K562 (cell line): ENCODE measurements around the gene CHGA. TPM values are rescaled to one million over a fixed set of nuclear protein-coding genes. Genes with fewer than 3 reads are reported as not detected.

Source experiments
- ATAC-seq: fragments of 200-7000 bp; cut with Tn5 transposase; 3 replicates; pipeline ENCODE4 v1.9.1; 2020; ENCODE audit warnings: moderate library complexity
- BruUV-seq: library from RNA; stranded (reverse); fragments of 400-500 nt; replicated peaks from 2 replicates; lab custom pipeline; 2021; lab: Mats Ljungman, UMichigan
- CTCF ChIA-PET: fragments of 300-600 bp; formaldehyde crosslinking; extraction: SDS; loops from one replicate; lab custom pipeline; 2021; ENCODE audit warnings: low intra/inter-chr PET ratio; lab: Yijun Ruan, JAX
- POLR2A ChIA-PET: fragments of 300-600, 350-650 bp; sonication (Branson Sonifier 250); formaldehyde crosslinking; extraction: SDS; loops from one replicate; lab custom pipeline; 2021; ENCODE audit warnings: antibody characterized with exemption, inconsistent platforms; lab: Yijun Ruan, JAX
- DNase-seq, 4 experiments: peaks; one replicate each; pipeline versions ENCODE4 v3.0.0 to v3.0.0-alpha.2; 2011 to 2018; ENCODE audit warnings: low spot score in 3 of 4, mixed read lengths in 3 of 4; ENCODE audit errors: extremely low read depth in 1 of 4
- FAIRE-seq: peaks from 2 replicates; lab custom pipeline; 2011; peaks lifted over from hg19 to GRCh38; lab: Jason Lieb, UNC
- H2AFZ ChIP-seq: 2 replicates; pipeline ENCODE4 v1.6.0; 2011; ENCODE audit warnings: low read depth, low read length, control low read depth, inconsistent platforms
- H3K27ac ChIP-seq: fragments of 200-600 bp; 3 replicates; pipeline ENCODE4 v1.8.0; 2011; ENCODE audit warnings: low read depth, mild to moderate bottlenecking, control low read depth, inconsistent platforms, low read length, moderate library complexity, mixed read lengths; ENCODE audit errors: extremely low read depth
- H3K27me3 ChIP-seq, 2 experiments: fragments of 300-600 bp in 1 of 2; 2 replicates in 1 of 2; 3 replicates in 1 of 2; pipeline versions ENCODE4 v1.6.0 to v1.8.0; 2011; ENCODE audit warnings: inconsistent platforms in 2 of 2, low read length in 2 of 2, mild to moderate bottlenecking in 1 of 2, mixed read lengths in 1 of 2, moderate library complexity in 1 of 2; ENCODE audit not compliant: control insufficient read depth in 2 of 2, insufficient read depth in 2 of 2
- H3K36me3 ChIP-seq: fragments of 300-600 bp; 3 replicates; pipeline ENCODE4 v1.8.0; 2011; ENCODE audit warnings: mild to moderate bottlenecking, low read length, inconsistent platforms; ENCODE audit not compliant: control insufficient read depth, insufficient read depth
- H3K4me1 ChIP-seq, 2 experiments: fragments of 200-600 bp in 1 of 2; replicated peaks in 1 of 2; 2 replicates in 1 of 2; 3 replicates in 1 of 2; pipeline versions ENCODE4 v1.5.1 to v1.8.0; 2011; ENCODE audit warnings: inconsistent platforms in 2 of 2, low read length in 2 of 2, mild to moderate bottlenecking in 1 of 2, mixed read lengths in 1 of 2, moderate library complexity in 1 of 2; ENCODE audit not compliant: control insufficient read depth in 2 of 2, insufficient read depth in 2 of 2
- H3K4me2 ChIP-seq: 2 replicates; pipeline ENCODE4 v1.6.1; 2011; ENCODE audit warnings: low read length, control low read depth, inconsistent platforms, mixed read lengths; ENCODE audit not compliant: insufficient read depth
- H3K4me3 ChIP-seq: fragments of 200-600 bp; sonication (generic), shearing (Covaris generic); 2 replicates; pipeline ENCODE4 v1.5.1; 2016; ENCODE audit warnings: control low read depth, inconsistent platforms
- H3K79me2 ChIP-seq: fragments of 200-600 bp; 3 replicates; pipeline ENCODE4 v1.8.0; 2011; ENCODE audit warnings: low read length, inconsistent platforms; ENCODE audit not compliant: control insufficient read depth, insufficient read depth
- H3K9ac ChIP-seq, 2 experiments: 2 replicates each; pipeline versions ENCODE4 v1.6.0 to v1.6.1; 2011; ENCODE audit warnings: low read depth in 2 of 2, low read length in 2 of 2, control low read depth in 1 of 2, inconsistent platforms in 1 of 2, mild to moderate bottlenecking in 1 of 2, mixed read lengths in 1 of 2; ENCODE audit not compliant: insufficient read depth in 1 of 2
- H3K9me1 ChIP-seq: one replicate; pipeline ENCODE4 v1.6.0; 2011; ENCODE audit warnings: inconsistent platforms, mild to moderate bottlenecking, low read length, moderate library complexity; ENCODE audit not compliant: control insufficient read depth, insufficient read depth
- H3K9me3 ChIP-seq: replicated peaks from 2 replicates; pipeline ENCODE4 v1.5.1; 2011; ENCODE audit warnings: low read depth, low read length, inconsistent platforms; ENCODE audit not compliant: control insufficient read depth, insufficient read depth
- H4K20me1 ChIP-seq: replicated peaks from 2 replicates; pipeline ENCODE4 v1.6.1; 2011; ENCODE audit warnings: low read length, inconsistent platforms, mixed read lengths; ENCODE audit not compliant: control insufficient read depth, insufficient read depth
- ZBTB17 ChIP-seq: fragments of 450-650 bp; formaldehyde crosslinking; IDR thresholded peaks from 2 replicates; pipeline ENCODE4 v1.4.0; 2020; ENCODE audit warnings: mild to moderate bottlenecking
- WGBS: fragments of 100-300 bp; shearing (Covaris generic); methylation state at CpG from one replicate; pipeline ENCODE4 v1.1.6; 2016; ENCODE audit warnings: low coverage, mixed read lengths; ENCODE audit not compliant: insufficient coverage; ENCODE audit errors: missing lambda C conversion rate; 5-methylcytosine and 5-hydroxymethylcytosine counted together
- in situ Hi-C: fragments of 300-500 bp; cut with MboI; formaldehyde crosslinking; loops from 4 replicates; pipeline ENCODE4 v1.15.0; 2018; ENCODE audit warnings: inconsistent platforms, mixed read lengths
- intact Hi-C: fragments of 100-400 bp; cut with micrococcal nuclease; formaldehyde crosslinking; loops from 2 replicates; pipeline ENCODE4 v1.14.2; 2022
- polyA plus RNA-seq, 8 experiments: library from polyadenylated mRNA; depleted of rRNA in 4 of 8; stranded (reverse) in 5 of 8; unstranded in 3 of 8; fragments of >200 nt; fragmentation: Nextera tagmentation in 2 of 8; fragmentation: Illumina TruSeq in 1 of 8; extraction: Ambion mirVana in 2 of 8; extraction: Trizol in 1 of 8; gene quantifications; 2 replicates each; pipeline versions ENCODE4 v1.2.1 to v1.2.3, GENCODE V29; 2011 to 2014; ENCODE audit warnings: inconsistent platforms in 1 of 8, missing spikeins in 1 of 8
- total RNA-seq, 7 experiments: library from RNA; depleted of rRNA in 6 of 7; stranded (reverse); fragments of >200 nt in 6 of 7; fragmentation: Illumina TruSeq in 2 of 7; extraction: Trizol in 2 of 7; gene quantifications; 2 replicates each; pipeline versions ENCODE4 v1.2.1 to v1.2.3, GENCODE V29; 2011 to 2021; ENCODE audit warnings: low replicate concordance in 1 of 7
- TF ChIP-seq, protein P1 (sequence below), 2 experiments: fragments of 450-650 bp in 1 of 2; sonication (generic) in 1 of 2; formaldehyde crosslinking in 1 of 2; IDR thresholded peaks; 2 replicates each; pipeline versions ENCODE4 v1.7.1 to v1.9.0; 2016 to 2022; ENCODE audit warnings: inconsistent platforms in 1 of 2, mild to moderate bottlenecking in 1 of 2, missing genetic modification reagents in 1 of 2

The CHGA gene
- total and polyA plus RNA-seq, 9 of the 15 experiments (the other 6 are each of a cell fraction or from before 2014, with no cell fraction given): not detected

DNA sequence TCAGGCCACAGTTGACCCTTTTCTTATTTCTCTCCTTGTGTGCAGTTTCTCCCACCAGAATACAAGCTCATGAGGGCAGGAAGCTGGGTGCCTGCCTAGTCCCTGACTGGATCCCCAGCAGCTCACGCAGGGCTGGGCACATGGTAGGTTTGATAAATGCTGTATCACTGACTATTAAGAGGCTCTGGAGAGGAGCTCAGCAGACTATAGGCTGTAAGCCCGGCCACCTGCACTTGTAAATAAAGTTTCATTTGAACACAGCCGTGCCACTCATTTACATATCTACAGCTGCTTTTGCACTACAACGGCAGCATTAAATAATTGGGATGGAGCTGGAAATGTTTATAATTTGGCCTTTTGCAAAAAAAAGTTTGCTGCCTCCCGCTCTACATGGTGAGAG is 32.0 kb downstream of the CHGA start:
- no peak overlapping the region for H2AFZ ChIP-seq
- no peaks in the 10 kb centered on the region for H3K9me3 ChIP-seq
- H3K4me3 ChIP-seq: no peak overlapping the region
- H3K27me3 ChIP-seq: no peaks in the 10 kb centered on the region
- H3K79me2 ChIP-seq: no peaks in the 10 kb centered on the region
- no peak for FAIRE-seq
- H3K4me1 ChIP-seq: peaks cover 0 to 5% of the 10 kb centered on the region in 2 experiments; a peak in 2 of 5 replicates
- POLR2A ChIA-PET: no interaction called here
- in situ Hi-C loops (loop anchor here (10.0 kb wide), 1 partner anchor 190 kb away; no protein-coding TSS in a partner anchor), intact Hi-C loops (no loop called here)
- 78% methylated on average over 5 of the region's 5 CpGs for WGBS
- H3K36me3 ChIP-seq: peaks cover 20% of the 10 kb centered on the region; the same call in 1 of the 3 replicates
- TF ChIP-seq, protein P1, sequence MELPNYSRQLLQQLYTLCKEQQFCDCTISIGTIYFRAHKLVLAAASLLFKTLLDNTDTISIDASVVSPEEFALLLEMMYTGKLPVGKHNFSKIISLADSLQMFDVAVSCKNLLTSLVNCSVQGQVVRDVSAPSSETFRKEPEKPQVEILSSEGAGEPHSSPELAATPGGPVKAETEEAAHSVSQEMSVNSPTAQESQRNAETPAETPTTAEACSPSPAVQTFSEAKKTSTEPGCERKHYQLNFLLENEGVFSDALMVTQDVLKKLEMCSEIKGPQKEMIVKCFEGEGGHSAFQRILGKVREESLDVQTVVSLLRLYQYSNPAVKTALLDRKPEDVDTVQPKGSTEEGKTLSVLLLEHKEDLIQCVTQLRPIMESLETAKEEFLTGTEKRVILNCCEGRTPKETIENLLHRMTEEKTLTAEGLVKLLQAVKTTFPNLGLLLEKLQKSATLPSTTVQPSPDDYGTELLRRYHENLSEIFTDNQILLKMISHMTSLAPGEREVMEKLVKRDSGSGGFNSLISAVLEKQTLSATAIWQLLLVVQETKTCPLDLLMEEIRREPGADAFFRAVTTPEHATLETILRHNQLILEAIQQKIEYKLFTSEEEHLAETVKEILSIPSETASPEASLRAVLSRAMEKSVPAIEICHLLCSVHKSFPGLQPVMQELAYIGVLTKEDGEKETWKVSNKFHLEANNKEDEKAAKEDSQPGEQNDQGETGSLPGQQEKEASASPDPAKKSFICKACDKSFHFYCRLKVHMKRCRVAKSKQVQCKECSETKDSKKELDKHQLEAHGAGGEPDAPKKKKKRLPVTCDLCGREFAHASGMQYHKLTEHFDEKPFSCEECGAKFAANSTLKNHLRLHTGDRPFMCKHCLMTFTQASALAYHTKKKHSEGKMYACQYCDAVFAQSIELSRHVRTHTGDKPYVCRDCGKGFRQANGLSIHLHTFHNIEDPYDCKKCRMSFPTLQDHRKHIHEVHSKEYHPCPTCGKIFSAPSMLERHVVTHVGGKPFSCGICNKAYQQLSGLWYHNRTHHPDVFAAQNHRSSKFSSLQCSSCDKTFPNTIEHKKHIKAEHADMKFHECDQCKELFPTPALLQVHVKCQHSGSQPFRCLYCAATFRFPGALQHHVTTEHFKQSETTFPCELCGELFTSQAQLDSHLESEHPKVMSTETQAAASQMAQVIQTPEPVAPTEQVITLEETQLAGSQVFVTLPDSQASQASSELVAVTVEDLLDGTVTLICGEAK (IDR thresholded peaks at IDR 0.05): peak; percentile 68
- TF ChIP-seq, protein P1 (CRISPR knock-in tag; IDR thresholded peaks at IDR 0.05): no peak
- no peak for TF ChIP-seq ZBTB17 (CRISPR knock-in tag)
- H3K9me1 ChIP-seq: no peaks in the 10 kb centered on the region
- no TSS peak for BruUV-seq
- H3K9ac ChIP-seq: no peak overlapping the region
- H3K4me2 ChIP-seq: no peak overlapping the region
- 0 out of 2 replicates have a peak, but pooled peaks cover 5% of the 10 kb centered on the region for H4K20me1 ChIP-seq
- DNase-seq: no peak
- no peak for ATAC-seq
- no peak overlapping the region for H3K27ac ChIP-seq
- CTCF ChIA-PET: no interaction called here
